DMS153 treated with DMSO at 0.1 percent for 48 hours (cell line): Measurements from ENCODE around the gene WNT3A.
"Not testable (repeated sequence)": the region's sequence is repeated elsewhere in the genome, so short reads cannot be mapped to it uniquely, and the experiment has no call there.

Source experiments
- DNase-seq: peaks from one replicate; lab custom pipeline; 2025; ENCODE audit not compliant: unreplicated experiment; lab: John Stamatoyannopoulos, UW

The WNT3A gene, protein sequence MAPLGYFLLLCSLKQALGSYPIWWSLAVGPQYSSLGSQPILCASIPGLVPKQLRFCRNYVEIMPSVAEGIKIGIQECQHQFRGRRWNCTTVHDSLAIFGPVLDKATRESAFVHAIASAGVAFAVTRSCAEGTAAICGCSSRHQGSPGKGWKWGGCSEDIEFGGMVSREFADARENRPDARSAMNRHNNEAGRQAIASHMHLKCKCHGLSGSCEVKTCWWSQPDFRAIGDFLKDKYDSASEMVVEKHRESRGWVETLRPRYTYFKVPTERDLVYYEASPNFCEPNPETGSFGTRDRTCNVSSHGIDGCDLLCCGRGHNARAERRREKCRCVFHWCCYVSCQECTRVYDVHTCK

DNA sequence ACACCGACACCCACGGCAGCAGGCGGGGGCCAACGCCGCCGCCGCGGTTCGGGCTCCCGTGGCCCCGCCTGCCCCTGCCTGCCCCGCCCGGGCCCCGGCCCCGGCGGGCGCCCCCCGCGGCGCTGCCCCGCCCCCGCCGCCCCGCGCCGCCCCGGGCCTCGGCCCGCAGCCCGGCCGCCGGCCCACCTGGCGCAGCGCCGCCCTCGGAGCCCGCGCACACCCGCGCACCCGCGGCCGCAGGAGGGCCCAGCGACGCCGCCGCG, at the start of gene WNT3A:
TSS of gene WNT3A (plus strand) at position 213 of the 263 bp plus-strand sequence. CDS start 131 bp downstream, outside the sequence.
- DNase-seq: no peak

DNA sequence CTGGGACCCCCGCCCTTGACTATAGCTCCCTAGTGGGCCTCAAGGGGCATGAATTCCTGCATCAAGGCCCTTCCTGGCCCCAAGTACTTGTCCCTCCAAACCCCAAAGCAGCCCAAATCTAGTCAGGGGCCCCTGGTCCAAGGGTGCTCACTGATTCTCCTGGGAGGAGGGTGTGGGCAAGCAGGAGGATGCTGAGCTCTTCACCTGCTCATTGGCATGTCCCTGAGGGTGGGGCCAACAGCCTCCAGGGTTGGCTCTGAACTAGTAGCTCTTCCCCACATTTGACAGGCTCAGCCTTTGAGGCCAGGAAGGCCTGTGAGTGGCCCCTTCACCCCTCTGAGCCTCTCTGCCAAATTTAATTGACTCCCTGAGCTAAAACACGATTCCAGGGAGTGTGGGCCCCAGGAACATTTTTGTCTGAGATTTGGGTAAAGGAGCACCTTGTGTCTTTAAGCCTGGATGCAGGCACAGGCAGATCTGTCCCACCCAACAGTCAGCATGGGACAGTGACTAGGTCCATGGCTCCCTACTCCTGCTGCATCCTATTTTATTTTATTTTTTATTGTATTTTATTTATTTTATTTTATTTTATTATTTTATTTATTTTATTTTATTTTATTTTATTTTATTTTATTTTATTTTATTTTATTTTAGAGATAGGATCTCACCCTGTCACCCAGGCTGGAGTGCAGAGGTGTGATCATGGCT, 48.0 kb upstream of the WNT3A start:
- no peak for DNase-seq

DNA sequence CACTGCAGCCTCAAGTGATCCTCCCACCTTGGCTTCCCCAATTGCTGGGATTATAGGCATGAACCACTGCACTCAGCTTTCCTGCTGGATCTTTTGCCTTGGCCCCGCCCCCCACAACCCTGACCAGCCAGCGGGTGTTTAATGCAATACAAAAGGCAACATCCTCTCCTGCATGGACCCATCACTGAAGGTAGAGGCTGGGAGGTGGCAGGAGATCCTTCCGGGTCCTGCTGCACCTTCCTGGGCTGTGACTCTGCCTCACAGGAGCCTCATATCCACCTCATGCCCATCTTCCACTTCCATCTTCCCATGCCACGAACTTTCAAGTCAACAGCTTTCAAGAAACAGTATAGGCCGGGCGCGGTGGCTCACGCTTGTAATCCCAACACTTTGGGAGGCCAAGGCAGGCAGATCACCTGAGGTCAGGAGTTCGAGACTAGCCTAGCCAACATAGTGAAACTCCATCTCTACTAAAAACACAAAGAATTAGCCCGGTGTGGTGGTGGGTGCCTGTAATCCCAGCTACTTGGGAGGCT, 47.4 kb upstream of the WNT3A start:
- no peak for DNase-seq

DNA sequence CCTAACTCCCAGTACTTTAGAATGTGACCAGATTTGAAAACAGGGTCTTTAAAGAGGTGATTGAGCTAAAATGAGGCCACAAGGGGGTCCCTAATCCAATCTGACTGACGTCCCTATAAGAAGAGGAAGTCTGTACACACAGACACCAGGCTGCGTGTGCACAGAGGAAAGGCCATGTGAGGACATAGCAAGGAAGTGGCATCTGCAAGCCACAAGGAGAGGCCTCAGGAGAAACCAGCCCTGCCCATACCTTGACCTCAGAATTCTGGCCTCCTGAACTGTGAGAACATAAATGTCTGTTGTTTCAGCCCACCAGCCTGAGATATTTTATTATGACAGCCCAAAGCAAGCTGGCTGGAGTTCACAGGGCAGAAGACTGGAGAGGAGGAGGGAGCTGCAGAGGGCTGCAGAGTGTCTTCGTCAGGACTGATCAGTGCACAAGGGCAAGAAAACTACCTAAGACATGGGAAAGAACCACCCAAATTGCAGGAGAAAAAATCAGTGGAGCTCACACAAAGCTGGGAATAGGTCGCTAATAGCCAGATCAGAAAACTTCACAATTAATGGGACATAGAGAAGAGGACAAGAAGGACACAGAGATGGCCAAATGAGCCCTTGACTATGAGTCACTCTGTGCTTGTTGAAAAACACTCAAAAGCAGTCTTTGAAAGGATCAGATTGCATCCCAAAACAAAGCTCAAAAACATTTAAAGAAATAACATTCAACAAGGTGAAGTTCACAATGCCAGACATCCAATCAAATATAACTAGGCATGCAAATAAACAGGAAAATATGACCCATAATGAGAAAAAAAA, 44.9 kb upstream of the WNT3A start:
- no peak for DNase-seq

DNA sequence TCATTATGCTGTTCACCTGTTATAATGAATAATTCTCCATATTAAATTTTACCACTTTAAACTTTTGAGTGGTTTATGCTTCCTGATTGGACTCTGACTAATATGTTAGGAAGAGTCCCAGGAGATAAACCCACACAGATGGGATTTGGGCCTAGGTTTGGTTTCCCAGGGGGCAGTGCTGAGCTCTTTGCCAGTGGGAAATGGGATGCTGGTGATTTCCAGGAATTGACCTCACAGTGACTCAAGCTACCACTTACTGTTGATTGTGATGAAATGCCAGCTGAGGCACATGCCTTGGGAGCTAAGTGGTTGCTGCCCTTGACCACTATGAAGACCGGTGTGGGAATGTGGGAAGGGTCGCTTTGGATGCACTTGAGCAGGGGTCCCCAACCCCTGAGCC, 40.1 kb upstream of the WNT3A start:
- not testable (repeated sequence) for DNase-seq

DNA sequence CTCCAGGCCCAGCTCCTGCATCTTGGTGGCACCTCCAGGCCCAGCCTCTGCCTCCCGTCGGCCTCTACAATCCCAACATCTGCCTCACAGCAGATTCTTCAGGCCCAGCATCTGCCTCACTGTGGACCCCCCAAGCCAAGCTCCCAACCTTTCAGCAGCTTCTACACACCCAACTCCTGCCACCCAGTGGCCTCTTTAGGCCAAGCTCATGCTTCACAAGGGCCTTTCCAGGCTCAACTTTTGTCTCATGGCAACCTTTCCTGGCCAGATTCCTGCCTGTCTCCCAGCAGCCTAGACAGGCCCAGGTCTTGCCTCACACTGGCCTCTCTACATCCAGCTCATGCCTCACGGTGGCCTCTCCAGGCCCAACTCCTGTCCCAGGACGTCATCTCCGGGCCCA, 39.0 kb upstream of the WNT3A start:
- DNase-seq: not testable (repeated sequence)

- not testable (repeated sequence) for DNase-seq
Observed at GRCh38 chr1:227970076-227970995, 36.5 kb upstream of the WNT3A start.

DNA sequence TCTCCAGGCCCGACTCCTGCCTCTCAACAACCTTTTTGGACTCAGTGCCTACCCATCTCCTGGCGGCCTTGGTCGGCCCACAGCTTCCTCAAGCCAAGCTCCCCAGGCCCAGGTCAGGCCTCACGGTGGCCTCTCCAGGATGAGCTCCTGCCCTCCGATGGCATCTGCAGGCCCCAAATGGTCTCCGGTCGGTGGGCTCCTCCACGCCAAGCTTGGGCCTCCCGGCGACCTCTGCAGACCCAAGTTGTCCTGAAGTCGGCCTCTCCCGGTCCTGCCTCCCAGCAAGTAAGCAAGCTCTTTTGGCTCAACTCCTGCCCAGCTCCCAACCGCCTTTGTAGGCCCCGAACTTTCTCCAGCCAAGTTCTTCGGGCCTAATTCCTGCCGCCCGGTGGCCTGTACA, 35.6 kb upstream of the WNT3A start:
- DNase-seq: not testable (repeated sequence)

GRCh38 chr1:227971643-227972282, 35.0 kb upstream of the WNT3A start:
- DNase-seq: not testable (repeated sequence)

- DNase-seq: not testable (repeated sequence)
Observed at GRCh38 chr1:227972283-227972679, 34.5 kb upstream of the WNT3A start.

- DNase-seq: not testable (repeated sequence)
Observed at GRCh38 chr1:227972843-227973374, 33.9 kb upstream of the WNT3A start.

- DNase-seq: not testable (repeated sequence)
Observed at GRCh38 chr1:227973724-227974288, 33.0 kb upstream of the WNT3A start.

DNA sequence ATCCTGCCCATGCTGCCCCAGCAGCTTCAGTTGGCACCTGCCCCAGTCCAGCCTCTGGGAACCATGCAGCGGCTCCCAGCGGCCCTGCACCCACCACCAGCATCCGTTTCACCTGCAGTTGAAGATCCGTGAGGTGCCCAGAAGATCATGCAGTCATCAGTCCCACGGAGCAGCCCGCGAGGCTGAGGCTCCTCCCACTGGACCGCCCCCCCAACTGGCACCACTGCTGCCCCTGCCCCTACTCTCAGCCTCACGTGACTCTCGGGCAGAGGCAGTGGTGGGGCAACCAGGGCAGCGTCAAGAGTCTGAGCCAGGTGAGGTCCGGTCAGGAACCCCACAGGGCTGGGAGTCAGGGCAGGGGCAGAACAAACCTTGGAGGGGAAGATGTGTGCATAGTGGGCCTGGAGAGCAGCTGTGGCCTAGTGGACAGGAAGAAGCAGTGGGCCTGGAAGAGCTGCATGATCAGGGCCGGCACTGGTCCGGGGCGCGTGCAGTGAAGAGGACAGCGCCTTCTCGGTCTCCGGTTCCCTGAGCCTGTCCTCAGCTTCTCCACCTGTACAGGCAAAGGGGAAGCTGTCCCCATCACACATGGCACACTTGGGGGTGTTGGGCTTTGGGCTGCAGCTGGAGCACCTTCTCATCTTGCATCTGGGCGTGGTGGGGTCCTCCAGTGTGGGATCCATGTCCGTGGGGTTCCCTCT, 31.1 kb upstream of the WNT3A start:
- not testable (repeated sequence) for DNase-seq

DNA sequence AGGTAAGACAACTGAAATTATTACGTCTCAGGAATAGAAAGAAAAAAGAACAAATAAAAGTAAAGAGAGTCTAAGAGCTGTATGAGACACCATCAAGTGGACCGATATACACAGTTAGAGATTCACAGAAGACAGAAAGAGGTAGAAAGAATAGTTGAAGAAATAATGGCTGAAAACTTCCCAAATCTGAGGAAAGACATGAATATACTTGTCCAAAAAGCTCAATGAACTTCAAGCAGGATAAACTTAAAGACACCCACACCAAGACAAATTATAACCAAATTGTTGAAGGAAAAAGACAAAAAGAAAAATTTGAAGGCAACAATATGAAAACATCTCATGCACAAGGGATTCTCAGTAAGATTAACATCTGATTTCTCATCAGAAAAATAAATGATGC, 19.6 kb upstream of the WNT3A start:
- no peak for DNase-seq

GRCh38 chr1:227994632-227995300, 12.0 kb upstream of the WNT3A start:
- DNase-seq: no peak

GRCh38 chr1:227996187-227996950, 10.4 kb upstream of the WNT3A start:
- no peak for DNase-seq

- DNase-seq: no peak
Observed at GRCh38 chr1:227998374-227999055, 8.3 kb upstream of the WNT3A start.
